D721Med (cell line): ENCODE measurements around the gene ANGPTL7.
A peak's percentile ranks its signal among the peaks of the same experiment; 100 is the strongest.

Source experiments
- DNase-seq: peaks from one replicate; pipeline ENCODE4 v3.0.0; 2011; ENCODE audit warnings: low spot score; ENCODE audit not compliant: insufficient read length
- FAIRE-seq: peaks from 2 replicates; lab custom pipeline; 2011; peaks lifted over from hg19 to GRCh38; lab: Jason Lieb, UNC
- CTCF ChIP-seq: IDR thresholded peaks from 2 replicates; pipeline ENCODE4 v1.5.1; 2012; ENCODE audit warnings: mild to moderate bottlenecking, control low read depth; ENCODE audit not compliant: insufficient read depth; ENCODE audit errors: missing control alignments

Gene ANGPTL7

GRCh38 chr1:11216074-11216473 is 26.9 kb downstream of the ANGPTL7 start:
- TF ChIP-seq CTCF, result no peak
- DNase-seq (no peak), FAIRE-seq (no peak)

DNA sequence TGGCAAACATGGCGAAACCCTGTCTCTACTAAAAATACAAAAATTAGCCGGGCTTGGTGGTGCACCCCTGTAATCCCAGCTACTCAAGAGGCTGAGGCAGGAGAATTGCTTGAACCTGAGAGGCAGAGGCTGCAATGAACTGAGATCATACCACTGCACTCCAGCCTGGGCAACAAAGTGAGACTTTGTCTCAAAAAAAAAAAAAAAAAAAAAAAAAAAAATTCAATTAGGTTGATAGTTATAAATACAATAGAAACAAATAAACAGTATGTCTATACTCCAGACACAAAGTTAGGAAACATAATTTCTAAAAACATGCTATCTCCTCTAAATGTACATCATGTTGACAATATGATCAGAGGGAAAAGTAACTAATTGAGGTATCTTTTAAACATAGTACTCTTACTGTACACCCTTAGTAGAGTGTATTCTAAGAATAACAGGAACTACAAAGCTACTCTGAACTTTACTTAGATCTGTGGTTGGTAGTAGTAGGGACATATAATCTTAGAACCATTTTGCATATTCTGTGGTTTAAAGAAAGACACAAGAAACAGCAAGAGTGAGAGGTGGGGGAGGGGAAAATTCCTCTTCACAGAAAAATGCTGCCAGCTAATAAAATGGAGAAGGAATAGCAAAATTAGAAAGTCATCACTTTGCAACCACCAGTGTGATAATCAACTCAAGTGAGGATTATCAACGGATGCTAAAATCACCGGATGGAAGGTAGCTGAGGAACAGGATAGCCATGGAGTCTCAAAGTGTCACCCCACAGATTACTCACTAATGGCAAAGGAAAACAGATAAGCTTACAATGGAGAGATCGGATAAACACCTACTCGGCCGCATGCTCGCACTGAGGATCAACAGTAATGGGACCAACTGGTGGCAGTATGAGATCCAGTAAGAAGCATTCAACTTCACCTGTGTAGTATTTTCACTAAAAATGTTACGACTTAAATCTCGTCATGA is 38.2 kb downstream of the ANGPTL7 start:
- no peak for FAIRE-seq
- no peak for DNase-seq
- TF ChIP-seq CTCF, result no peak

DNA sequence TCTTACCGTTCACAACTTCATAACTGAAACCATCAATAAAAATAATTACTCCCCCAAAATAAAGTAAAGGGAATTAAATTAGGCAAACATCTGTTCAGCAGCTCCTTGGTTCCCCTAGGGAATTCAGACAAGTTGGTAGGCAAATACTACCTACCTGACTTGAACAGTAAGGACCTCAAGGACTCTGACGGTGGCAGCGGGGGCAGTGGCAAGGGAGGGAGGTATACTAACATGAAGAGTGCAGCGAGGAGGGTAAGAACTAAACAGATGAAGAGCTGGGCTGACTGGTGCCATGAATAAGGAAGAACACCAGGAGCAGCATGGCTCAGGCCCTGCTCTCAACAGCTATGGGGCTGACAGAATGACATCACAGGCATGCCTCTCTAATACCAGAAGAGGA is 40.0 kb downstream of the ANGPTL7 start:
- no peak for TF ChIP-seq CTCF
- DNase-seq (no peak), FAIRE-seq (no peak)

DNA sequence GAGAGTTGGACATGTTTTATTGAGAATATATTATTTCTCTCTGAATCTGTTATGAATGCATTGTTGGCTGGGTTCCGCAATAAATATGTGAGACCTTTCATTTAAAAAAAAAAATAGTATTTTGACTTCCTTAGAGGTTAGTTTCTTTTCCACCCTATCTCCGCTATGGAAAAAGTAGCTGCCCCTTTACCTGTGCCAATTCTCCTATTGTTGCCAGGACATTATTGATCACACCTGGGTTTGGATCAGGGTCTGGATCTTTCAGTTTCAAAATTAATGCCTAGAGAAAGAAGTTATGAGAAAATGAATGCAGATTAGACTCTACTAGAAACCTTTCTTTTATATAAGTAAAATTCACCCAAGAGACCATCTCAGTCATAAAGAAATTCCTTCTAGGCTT is 44.1 kb downstream of the ANGPTL7 start:
- TF ChIP-seq CTCF, result no peak
- DNase-seq (no peak), FAIRE-seq (no peak)

DNA sequence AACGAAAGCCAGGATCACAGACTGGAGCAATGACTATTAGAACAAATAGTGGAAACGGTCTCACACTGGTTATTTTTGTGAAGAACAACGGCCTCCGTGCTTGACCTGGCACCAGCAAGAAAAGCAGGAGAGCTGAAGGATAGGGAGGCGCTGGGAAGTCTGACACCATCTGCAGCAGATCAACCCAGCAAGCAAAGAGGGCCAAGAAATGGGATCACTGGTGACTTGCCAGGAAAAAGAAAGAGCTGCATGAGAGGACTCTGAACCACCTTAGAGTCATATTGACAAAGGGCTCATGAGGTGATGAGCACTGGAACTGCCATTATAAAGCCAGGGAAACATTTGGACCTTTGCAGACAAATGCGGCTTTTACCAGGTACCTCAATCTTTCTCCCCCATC is 48.2 kb downstream of the ANGPTL7 start:
- no peak for TF ChIP-seq CTCF
- no peak for FAIRE-seq
- no peak for DNase-seq

DNA sequence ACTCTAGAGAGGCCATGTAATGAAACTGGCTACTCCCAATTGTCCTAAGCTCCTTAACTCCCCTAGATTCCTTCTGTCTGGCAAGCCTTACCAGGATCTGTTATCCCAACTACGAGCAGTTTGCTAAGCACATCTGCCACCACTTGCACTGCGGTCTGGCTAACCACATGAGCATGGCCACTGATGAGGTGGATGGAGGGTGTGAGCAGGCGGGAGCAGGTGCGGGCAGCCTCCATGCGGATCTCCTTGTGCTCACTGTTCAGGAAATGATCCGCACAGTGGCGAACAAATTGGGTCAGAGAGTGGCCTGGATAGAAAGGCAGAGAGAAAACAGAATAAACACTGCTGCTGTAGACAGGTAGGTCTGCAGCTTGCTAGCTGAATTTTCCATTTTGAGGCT is 49.2 kb downstream of the ANGPTL7 start:
- DNase-seq (peak; percentile 18), FAIRE-seq (no peak)
- TF ChIP-seq CTCF, result no peak

GRCh38 chr1:11245248-11245647 is 56.1 kb downstream of the ANGPTL7 start:
- no peak for DNase-seq
- no peak for TF ChIP-seq CTCF
- no peak for FAIRE-seq
